Activated CD4-positive, alpha-beta T cell treated with anti-CD3 and anti-CD28 coated beads, Interleukin-2, amount 50 U/mL, for 24 hours (primary cell): Measurements from ENCODE around the gene ZBTB18.

Experiments
- DNase-seq, 2 donors: peaks; one replicate each; pipeline ENCODE4 v3.0.0-alpha.2; 2020; ENCODE audit warnings: low read depth in 1 of 2, low spot score in 1 of 2

Gene ZBTB18

DNA sequence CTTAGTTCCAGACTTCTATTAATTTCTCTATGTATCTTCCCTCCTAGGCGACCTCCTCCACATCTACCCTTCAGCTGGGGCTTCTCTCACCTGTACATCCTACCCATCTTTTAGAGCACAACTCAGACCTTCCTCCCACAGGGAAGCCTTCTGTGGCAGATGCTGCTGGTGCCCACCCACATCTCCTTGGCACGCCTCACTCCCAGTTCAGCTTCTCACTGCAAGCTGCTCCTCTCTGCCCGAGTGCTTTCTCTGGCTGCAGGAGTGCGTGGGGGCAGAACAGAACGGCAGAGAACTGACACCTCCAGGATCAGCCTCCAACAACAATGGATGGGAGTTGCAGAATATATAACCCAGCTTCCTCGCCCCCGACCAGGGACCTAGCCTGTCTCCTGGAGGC is 36.5 kb downstream of the ZBTB18 start:
- no peak for DNase-seq

DNA sequence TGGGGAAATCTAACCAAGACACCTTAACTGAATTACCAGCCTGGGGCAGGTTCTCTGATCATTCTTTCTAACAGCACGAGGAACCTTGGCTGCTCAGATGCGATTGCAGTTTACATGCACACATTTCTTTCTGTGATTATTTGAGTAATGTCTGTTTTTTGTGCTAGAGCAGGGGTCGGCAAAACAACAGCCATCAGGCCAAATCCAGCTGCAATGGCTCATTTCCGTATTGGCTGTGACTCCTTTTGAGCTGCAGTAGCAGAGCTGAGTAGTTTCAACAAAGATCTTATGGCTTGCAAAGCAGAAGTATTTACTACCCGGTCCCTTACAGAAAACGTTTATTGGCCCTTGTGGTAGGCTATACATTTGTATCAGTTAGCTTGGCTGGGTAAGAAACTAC is 37.1 kb downstream of the ZBTB18 start:
- DNase-seq: no peak

DNA sequence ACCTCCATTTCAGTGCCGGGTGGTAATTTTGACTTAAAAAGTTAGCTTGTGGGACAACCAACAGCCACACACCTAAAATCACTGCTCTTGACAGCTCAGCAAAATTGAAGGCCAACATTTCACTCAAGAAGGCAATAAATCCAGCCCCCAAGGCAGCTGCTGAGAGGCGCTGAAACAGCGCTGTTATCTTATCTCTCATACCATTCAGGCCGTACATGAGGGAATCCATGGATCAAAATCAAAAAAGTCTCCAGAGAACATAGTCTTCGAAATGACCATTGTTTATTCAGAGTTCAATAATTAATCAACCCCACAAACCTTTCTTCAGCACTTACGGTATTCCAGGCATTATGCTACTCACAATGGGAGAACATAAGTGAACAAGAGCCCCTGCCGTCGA is 38.5 kb downstream of the ZBTB18 start:
- DNase-seq: no peak

DNA sequence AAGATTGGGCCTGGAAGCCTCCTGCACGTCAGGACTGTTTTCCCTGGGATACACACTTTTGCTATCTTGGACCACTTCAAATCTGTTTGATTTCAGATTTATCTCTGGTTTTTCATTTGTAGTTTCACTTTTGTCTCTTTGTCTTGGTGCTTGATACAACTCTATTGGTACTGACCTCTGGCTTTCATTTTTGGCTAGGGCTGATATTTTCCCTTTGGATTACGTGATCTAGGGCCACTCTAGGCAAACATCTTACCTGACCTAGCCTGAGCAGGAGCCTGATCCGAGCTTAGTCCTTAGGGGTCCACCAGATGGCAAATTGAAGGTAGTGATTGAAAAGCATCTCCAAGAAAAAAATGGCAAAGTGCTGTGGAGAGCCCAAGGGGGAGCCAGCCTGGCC is 39.6 kb downstream of the ZBTB18 start:
- no peak for DNase-seq

DNA sequence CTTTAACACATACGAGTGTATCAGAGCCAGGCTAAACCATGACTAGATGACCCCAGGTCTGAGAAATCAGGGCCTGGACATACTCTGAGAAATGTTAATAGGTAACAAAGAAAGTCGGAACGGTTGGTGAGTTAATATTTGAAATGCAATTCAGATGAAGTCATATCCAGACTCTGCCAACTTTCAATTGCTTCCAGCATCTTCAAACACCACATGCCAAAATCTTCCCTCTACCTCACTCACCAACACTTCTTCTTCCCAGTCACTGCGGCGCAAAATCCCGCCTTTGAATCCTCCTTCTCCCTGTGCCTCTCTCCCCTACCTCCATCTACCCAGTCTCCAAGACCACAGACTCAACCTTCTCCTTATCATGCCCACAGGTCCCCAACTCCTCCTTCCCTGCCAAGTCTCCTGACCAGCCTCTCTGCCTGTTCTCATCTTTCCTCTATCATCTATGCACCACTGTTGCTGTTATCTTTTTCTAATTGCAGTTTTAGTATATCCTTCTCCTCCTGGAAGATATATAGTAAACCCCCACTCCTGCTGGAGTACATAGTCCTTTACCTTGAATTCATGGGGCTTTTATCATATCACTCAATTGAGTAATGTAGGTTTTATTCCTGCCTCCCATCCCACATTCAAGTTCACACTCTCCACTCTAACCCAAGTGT is 41.3 kb downstream of the ZBTB18 start:
- no peak for DNase-seq

DNA sequence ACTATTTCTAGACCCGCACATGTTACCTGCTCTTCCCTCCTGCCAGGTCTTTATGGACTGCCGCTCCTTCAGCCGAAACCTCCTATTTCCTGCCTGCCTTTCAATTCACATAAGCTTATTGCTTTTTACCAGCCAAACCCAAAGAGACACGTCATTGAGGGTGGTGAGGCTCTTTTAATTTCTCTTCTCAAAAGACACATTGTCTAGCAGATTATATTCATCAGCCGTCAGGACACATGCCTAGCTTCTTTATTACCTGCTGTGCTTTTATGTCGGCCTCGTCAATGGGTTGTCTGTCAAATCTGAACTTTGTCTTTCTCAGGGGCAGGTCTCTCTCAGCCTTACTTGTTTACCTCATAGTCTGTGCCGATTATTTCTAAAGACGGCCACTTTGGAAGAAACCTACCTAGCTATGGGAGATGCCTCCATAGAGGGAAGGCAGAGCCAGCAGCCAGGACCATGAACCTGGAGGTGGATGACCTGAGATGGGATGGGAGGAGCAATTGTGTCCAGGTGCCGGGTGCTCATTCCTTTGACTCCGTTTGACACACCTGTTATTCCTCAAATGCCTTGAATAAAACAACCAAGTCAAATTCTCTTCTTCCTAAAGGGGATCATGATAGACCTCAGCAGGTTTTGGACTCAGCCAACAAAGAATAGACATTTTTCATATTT is 42.0 kb downstream of the ZBTB18 start:
- DNase-seq: no peak

DNA sequence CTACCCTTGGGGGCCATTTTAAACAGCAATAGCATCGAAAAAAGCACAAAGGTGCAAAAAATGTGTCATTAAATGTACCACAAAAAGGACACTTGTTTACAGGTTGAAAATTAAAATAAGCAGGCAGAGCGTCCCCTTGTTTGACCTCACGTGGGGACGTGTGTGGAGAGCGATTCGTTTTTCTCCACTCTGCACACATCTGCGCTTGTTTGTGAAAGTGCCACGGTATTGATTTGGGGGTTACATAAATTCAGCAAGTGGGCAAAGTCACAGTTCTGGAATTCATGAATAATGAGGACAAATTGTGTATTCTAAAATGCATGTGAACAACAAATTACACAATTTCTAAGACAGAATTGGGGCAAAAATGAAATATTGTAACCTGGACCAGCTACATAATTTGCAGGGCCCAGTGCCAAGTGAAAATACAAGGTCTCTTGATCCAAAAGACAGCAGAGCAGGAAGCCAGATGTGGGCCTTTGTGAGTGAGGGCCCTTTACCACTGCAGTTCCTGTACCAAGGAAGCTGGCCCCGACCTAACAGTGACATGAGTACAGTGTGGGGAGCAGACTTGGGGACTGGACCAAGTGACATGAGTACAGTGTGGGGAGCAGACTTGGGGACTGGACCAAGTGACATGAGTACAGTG is 43.9 kb downstream of the ZBTB18 start:
- DNase-seq: no peak

DNA sequence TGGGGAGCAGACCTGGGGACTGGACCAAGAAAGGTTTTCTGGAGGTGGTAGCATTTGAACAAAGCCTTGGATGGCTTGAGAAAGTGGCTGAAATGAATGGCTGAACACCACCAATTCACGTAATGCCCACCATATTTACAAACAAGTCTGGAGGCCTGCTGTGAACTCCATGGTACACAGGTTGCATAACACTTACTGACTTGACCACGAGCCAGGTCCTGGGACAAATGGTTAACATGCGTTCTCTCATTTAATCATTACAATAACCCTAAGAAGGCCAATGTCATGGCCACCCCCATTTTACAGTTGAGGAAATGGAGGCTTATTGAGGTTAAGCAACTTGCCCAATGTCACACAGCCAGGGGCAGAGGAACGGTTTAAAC is 44.4 kb downstream of the ZBTB18 start:
- no peak for DNase-seq

DNA sequence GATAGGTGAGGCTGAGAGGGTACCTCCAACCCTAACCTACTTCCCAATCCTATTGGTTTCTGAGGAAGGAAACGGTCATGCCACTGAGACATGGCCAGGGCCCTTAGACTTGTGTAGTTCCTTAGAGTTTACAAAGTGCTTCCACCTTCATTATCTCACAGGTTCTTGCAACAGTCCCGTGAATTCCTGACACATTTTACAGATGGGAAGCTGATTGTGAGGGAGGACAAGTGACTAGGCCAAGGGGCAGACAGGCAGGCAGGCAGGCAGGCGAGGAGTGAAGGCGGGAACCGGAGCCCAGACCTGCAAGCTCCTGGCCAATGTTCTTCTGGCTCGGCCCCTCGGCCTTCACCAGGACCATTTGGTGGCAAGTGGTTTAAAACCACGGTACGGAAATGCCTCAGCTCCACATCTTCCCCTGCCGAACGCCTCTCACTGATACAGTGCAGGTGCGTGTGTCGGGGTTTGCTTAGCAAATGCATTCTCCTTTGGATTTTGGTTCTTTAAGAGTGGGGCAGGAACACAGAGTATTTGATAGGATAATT is 45.1 kb downstream of the ZBTB18 start:
- no peak for DNase-seq

DNA sequence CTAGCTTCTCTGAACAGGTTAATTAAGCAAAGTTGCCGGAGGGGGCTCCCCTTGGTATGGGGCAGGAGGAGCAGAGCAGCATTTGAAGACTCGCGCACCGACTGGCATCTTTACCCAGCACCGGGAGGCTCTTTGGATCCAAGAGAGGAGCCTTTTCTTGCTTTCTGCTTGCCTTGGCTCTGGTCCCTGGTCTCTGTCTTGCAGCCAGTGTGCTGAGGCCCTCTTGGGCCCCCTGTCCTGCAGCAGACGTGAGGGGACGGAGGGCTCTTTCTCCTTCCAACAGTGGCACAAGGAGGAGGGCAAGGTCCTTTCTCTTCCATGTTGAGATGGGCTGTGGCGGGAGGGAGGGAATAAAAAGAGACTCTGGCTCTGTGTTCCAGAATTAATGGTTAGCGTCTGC is 45.6 kb downstream of the ZBTB18 start:
- DNase-seq: no peak

DNA sequence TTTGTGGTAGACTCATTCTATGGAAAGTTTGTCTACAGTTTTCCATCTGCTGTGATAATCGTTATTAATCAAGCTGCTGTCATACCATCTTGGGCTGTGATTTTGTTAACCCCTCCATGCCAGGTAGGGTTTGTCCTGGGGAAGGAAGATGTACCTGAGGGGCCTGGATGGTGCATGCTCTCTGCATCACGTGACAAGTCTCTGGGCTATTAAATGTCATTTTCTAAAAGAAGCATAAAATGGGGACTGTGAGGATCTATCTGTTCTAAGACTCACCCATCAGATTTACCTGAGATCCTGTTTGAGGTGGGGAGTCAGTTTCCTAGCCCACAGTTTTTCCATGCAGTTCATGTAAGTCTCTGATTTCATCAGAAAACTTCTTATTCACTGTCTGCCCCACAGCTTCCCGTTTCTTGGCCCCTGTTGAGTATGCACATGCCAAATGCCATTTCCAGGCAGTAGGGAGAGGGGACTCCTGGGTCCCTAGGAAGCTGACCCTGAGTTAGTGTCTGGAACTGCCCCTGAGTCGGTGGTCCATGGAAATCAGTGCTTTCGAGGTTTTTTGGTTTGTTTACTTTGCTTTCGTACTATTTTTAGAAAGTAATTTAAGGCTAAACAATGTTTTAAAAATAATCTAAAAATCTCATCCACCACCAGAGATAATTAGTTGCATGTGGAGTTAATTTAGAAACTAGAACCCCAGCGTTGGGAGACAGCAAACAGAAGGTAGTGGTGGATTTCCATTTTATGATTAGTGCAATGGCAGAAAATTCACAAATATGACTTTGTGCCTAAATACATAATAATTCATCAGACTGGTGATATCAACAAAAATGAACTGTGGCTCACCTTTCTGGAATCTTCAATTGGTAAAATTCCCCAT is 46.7 kb downstream of the ZBTB18 start:
- DNase-seq: no peak

DNA sequence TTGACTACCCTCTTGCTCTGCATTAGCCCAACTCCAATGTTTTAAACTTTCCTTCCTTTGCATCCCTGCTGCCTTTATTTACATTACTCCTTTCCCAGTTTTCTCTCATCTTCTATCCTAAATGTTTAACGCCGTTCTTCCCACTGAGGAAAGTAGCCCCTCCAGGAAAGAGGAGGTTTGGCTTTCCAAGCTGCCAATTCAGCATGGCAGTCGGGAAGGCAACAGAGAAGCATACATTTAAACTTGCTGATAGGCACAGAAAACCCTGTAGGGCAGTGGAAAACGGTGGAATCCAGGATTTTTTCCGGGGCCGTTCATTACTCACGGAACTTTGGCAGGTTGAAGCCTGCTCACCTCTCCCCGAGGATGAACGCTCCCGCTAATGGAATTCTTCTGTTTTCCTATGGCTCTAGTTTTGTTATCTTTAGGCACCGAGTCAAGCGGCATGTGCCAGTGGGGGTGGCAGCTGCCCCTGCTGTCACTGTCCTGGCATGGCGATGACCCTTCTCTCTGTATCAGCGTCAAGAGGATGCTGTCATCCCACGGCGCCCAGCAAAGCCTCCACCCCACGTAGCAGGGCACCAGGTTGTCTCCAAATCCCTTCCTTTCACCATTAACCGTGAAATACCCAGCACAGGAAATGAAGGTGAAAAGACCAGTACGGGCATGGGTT is 48.3 kb downstream of the ZBTB18 start:
- no peak for DNase-seq

DNA sequence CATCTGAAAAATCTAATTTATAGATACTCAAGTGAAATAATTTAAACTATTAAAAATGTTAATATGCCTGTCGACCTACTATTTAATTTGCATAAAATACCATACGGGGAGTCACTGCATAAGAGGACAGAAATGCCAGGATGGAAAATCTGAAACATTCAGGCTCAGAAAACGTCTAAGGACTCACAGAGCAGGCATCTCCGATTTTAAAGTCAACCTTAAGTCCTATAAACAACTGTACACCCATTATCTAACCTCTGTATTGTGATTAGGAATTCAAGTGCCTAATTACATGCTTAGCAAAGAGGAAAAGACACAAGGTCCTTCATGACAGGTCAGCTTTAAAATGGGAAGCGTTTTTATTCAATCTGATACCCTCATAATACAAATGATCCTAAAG is 49.2 kb downstream of the ZBTB18 start:
- no peak for DNase-seq

DNA sequence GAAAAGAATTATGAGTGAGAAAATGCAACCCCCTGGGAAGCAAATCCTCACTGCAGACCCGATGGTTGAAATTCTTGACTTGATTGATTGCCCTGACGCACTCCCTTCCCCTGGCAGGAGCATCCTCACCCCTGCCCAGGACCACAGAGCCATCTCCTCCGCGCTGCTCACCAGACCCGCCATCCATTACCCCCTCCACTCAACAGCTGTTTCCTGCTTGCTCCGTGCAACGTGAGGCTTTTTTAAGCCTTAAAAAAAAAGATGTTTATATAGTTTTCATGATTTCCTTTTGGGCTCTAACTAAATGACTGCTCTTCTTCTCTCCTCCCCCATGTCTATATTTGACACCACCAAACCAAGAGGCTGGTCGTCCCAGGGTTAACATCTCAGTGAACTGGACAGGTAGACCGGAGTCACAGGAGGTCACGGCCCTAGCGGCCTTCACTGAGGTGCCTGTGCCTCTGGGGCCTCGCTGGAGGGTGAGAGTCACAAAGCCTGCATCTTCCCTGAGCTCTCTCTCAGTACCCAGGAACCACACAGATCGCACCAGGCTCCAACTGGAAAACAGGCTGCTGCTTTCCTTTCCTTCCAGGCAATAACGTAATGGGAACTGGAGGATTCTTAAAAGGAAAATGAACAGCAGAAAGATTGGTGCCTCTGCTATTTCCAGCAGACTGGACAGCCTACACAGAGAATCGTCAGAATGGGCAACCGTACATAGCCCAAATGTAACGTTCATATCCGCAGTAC is 49.8 kb downstream of the ZBTB18 start:
- DNase-seq: no peak

DNA sequence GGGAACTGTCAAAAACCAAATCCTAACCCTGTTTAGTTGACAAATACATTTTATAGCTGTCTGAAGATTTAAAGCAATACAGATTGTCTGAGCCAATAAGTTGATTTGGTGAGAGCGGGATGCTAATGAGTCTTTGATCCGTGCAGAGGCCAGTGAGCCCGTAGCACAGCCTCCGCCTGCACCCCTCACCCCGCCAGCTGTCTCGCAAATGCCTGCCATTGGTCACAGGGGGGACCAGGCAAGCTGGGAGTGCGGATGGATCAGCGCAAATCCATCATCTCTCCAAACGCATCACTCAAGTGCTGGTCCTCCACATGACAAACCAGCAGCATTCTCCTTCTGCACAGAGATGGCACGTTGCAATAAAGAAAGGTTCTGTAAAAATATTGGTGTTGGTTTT is 51.0 kb downstream of the ZBTB18 start:
- DNase-seq: no peak

DNA sequence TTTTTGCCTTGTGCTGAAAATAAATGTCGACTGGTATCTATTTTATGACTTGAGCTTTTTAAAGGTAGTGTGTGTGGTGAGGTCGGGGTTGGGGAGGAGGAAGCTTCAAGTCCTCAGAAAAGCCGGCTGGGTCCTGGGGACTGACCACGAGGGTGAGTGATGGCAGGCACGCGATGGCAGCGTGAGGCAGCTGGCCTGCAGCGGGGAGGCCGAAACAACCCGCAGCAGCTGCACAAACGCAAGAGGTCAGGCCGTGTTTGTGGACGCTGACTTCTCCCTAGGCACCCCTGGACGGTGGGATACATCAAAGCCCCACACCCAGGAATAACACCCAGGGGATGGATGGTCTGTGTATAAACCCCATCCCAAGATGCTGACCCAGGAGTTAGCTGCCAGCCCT is 51.4 kb downstream of the ZBTB18 start:
- DNase-seq: no peak

DNA sequence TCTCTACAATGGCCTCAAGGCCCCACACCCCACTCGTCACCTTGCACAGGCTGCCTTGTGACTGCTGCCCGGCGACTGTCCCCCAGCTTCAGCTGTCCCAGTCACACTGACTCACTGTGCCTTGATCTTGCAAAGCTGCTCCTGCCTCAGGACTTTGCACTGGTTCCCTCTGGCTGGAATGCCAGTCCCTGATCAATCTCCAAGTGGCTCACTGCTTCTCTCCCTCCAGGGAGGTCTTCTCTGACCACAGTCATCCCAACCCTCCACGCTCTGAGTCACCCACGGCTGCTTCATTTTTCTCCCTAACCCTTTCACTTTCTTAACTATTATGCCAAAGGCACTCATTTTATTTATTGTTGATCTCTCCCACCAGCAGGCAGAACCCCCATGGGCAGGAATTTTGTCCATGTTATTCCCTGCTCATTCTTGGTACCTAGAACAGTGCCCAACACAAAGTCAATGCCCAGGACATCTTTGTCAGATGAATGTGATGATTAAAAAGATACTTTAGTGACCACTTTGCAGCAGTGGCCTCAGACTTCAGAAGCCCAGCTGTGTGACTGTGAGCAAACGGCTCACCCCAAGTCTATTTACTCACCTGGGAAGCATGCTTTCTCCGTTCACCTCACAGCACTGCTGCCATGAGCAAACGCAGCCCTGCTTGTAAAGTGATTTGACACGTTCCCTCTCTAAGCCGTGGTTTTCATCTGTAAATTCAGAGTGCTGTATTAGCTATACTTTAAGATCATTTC is 53.4 kb downstream of the ZBTB18 start:
- DNase-seq: no peak

DNA sequence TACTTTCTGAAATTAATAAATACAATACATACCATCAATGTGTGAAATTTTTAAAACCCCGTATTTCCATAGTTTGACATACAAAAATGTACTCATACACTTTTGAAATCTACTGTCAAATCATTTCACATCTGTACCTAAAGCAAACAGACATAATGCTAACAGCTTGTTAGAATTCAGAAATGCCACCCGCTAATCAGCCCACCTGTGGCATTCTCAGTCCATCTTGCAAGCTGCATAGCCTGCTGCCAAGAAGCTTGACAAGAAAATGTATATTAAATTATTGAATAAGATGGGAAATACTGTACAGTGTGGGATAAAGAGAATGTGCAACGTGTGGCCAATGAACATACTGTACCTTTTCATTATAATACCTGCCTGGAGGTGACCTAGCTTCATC is 55.1 kb downstream of the ZBTB18 start:
- no peak for DNase-seq
